Activated naive CD8-positive, alpha-beta T cell treated with anti-CD3 and anti-CD28 coated beads, Interleukin-2, amount 10 ng/mL, durations not matched to agents 7 days and 5 days (primary cell): Measurements from ENCODE around the gene GLCE. TPM values are rescaled to one million over a fixed set of nuclear protein-coding genes. Genes with fewer than 3 reads are reported as not detected.
A peak's percentile ranks its signal among the peaks of the same experiment; 100 is the strongest.

Experiments used
- ATAC-seq: fragments of 150-1000 bp; cut with Tn5 transposase; one replicate; pipeline ENCODE4 v1.10.0; 2021; ENCODE audit warnings: low read depth, moderate library complexity
- POLR2A ChIA-PET: fragments of 350-600 bp; sonication (Branson Sonifier 250); formaldehyde crosslinking; loops from one replicate; lab custom pipeline; 2021; ENCODE audit warnings: antibody characterized with exemption; lab: Charles Lee
- DNase-seq: peaks from one replicate; pipeline ENCODE4 v3.0.0; 2021
- H3K27ac Mint-ChIP-seq: one replicate; pipeline ENCODE4 v1.8.0; 2022; ENCODE audit warnings: mild to moderate bottlenecking, mixed read lengths
- H3K27me3 Mint-ChIP-seq: one replicate; pipeline ENCODE4 v1.8.0; 2022; ENCODE audit warnings: mild to moderate bottlenecking, moderate library complexity, mixed read lengths
- H3K36me3 Mint-ChIP-seq: one replicate; pipeline ENCODE4 v1.8.0; 2021; ENCODE audit warnings: mild to moderate bottlenecking, mixed read lengths
- H3K4me1 Mint-ChIP-seq: one replicate; pipeline ENCODE4 v1.8.0; 2021; ENCODE audit warnings: mixed read lengths
- H3K4me3 Mint-ChIP-seq: one replicate; pipeline ENCODE4 v1.8.0; 2022; ENCODE audit warnings: mild to moderate bottlenecking, moderate library complexity, mixed read lengths
- H3K9me3 Mint-ChIP-seq: one replicate; pipeline ENCODE4 v1.8.0; 2021; ENCODE audit warnings: mixed read lengths
- total RNA-seq, 2 experiments: library from RNA; stranded (reverse); gene quantifications; one replicate each; pipeline ENCODE4 v1.2.3, GENCODE V29; 2021

GLCE gene
- 1 to 10 TPM; 4.1 to 4.7 TPM for total RNA-seq

GRCh38 chr15:69160141-69160993, at the start of gene GLCE:
TSS of gene GLCE (plus strand) at chr15:69160635. CDS start at chr15:69255807, 95,172 bp downstream.
- Mint-ChIP-seq H3K4me1 (peaks cover 12% of the 10 kb centered on the region), H3K4me3 (peak within 1 kb of the TSS; percentile 95), H3K36me3 (no peaks in the 10 kb centered on the region), H3K27me3 (peaks cover 30% of the 10 kb centered on the region), H3K9me3 (no peaks in the 10 kb centered on the region), H3K27ac (peak within 1 kb of the TSS; percentile 72)
- ATAC-seq (peak; percentile 95), DNase-seq (peak; percentile 98)
- POLR2A ChIA-PET = interaction anchor here (0.7 to 1.4 kb wide), 8 partner anchors 34 to 938 kb away, joined by 3 to 5 read pairs (median 3); partner anchors contain the start of gene RPLP1

- POLR2A ChIA-PET = no interaction called here
- Mint-ChIP-seq H3K27ac (no peak overlapping the region), H3K4me1 (peaks cover 16% of the 10 kb centered on the region), H3K27me3 (peaks cover 50% of the 10 kb centered on the region), H3K36me3 (peaks cover 2% of the 10 kb centered on the region), H3K9me3 (peaks cover 1% of the 10 kb centered on the region), H3K4me3 (peak overlapping the region; percentile 10)
- ATAC-seq (no peak), DNase-seq (no peak)
These were observed 46.0 kb upstream of the GLCE start for GRCh38 chr15:69114331-69114928.

- POLR2A ChIA-PET = no interaction called here
These were observed 45.4 kb upstream of the GLCE start for GRCh38 chr15:69115031-69115430.

GRCh38 chr15:69116391-69116790, 44.0 kb upstream of the GLCE start:
- Mint-ChIP-seq H3K4me1 (peaks cover 16% of the 10 kb centered on the region), H3K4me3 (no peak overlapping the region), H3K36me3 (peaks cover 2% of the 10 kb centered on the region), H3K27ac (no peak overlapping the region), H3K27me3 (peaks cover 42% of the 10 kb centered on the region), H3K9me3 (peaks cover 1% of the 10 kb centered on the region)
- no peak for ATAC-seq
- no peak for DNase-seq
- POLR2A ChIA-PET = no interaction called here

More at GRCh38 chr15:69115031-69115430, 45.4 kb upstream of the GLCE start:
- Mint-ChIP-seq H3K27ac (no peak overlapping the region), H3K4me3 (no peak overlapping the region), H3K27me3 (peaks cover 50% of the 10 kb centered on the region), H3K4me1 (peaks cover 16% of the 10 kb centered on the region), H3K9me3 (peaks cover 1% of the 10 kb centered on the region), H3K36me3 (peaks cover 2% of the 10 kb centered on the region)
- DNase-seq (no peak), ATAC-seq (no peak)

- Mint-ChIP-seq H3K4me3 (no peak overlapping the region), H3K27ac (no peak overlapping the region), H3K27me3 (peaks cover 36% of the 10 kb centered on the region), H3K9me3 (no peaks in the 10 kb centered on the region), H3K4me1 (peaks cover 16% of the 10 kb centered on the region), H3K36me3 (no peaks in the 10 kb centered on the region)
- DNase-seq = no peak
- POLR2A ChIA-PET = no interaction called here
- no peak for ATAC-seq
These were observed 43.0 kb upstream of the GLCE start for GRCh38 chr15:69117431-69117871.

GRCh38 chr15:69118089-69118488, 42.3 kb upstream of the GLCE start:
- POLR2A ChIA-PET = no interaction called here
- H3K9me3 Mint-ChIP-seq = no peaks in the 10 kb centered on the region
- no peak overlapping the region for H3K4me3 Mint-ChIP-seq
- no peaks in the 10 kb centered on the region for H3K36me3 Mint-ChIP-seq
- H3K4me1 Mint-ChIP-seq = peaks cover 16% of the 10 kb centered on the region
- DNase-seq = no peak
- no peak for ATAC-seq
- H3K27ac Mint-ChIP-seq = no peak overlapping the region
- H3K27me3 Mint-ChIP-seq = peaks cover 36% of the 10 kb centered on the region

GRCh38 chr15:69119001-69119400, 41.4 kb upstream of the GLCE start:
- H3K27ac Mint-ChIP-seq = no peak overlapping the region
- peaks cover 29% of the 10 kb centered on the region for H3K27me3 Mint-ChIP-seq
- no peak overlapping the region for H3K4me3 Mint-ChIP-seq
- H3K4me1 Mint-ChIP-seq = peaks cover 8% of the 10 kb centered on the region
- no peaks in the 10 kb centered on the region for H3K9me3 Mint-ChIP-seq
- ATAC-seq (no peak), DNase-seq (no peak)
- POLR2A ChIA-PET = no interaction called here
- no peaks in the 10 kb centered on the region for H3K36me3 Mint-ChIP-seq

GRCh38 chr15:69119683-69120395, 40.6 kb upstream of the GLCE start:
- POLR2A ChIA-PET = no interaction called here
- Mint-ChIP-seq H3K36me3 (no peaks in the 10 kb centered on the region), H3K4me1 (no peaks in the 10 kb centered on the region), H3K9me3 (no peaks in the 10 kb centered on the region), H3K27me3 (peaks cover 23% of the 10 kb centered on the region), H3K27ac (no peak overlapping the region), H3K4me3 (no peak overlapping the region)
- no peak for ATAC-seq
- no peak for DNase-seq

- ATAC-seq (no peak), DNase-seq (no peak)
- H3K4me1 Mint-ChIP-seq = peaks cover 2% of the 10 kb centered on the region
- H3K9me3 Mint-ChIP-seq = no peaks in the 10 kb centered on the region
- no peak overlapping the region for H3K4me3 Mint-ChIP-seq
- peaks cover 19% of the 10 kb centered on the region for H3K27me3 Mint-ChIP-seq
- no peak overlapping the region for H3K27ac Mint-ChIP-seq
- H3K36me3 Mint-ChIP-seq = no peaks in the 10 kb centered on the region
- POLR2A ChIA-PET = no interaction called here
These were observed 39.7 kb upstream of the GLCE start for GRCh38 chr15:69120732-69121131.

GRCh38 chr15:69121198-69121828, 39.1 kb upstream of the GLCE start:
- Mint-ChIP-seq H3K4me3 (no peak overlapping the region), H3K27ac (no peak overlapping the region), H3K9me3 (no peaks in the 10 kb centered on the region), H3K36me3 (no peaks in the 10 kb centered on the region), H3K27me3 (peaks cover 13% of the 10 kb centered on the region), H3K4me1 (peaks cover 8% of the 10 kb centered on the region)
- POLR2A ChIA-PET = no interaction called here
- ATAC-seq (no peak), DNase-seq (no peak)

GRCh38 chr15:69125236-69125635, 35.2 kb upstream of the GLCE start:
- H3K27ac Mint-ChIP-seq = no peak overlapping the region
- no peaks in the 10 kb centered on the region for H3K36me3 Mint-ChIP-seq
- H3K9me3 Mint-ChIP-seq = no peaks in the 10 kb centered on the region
- no peaks in the 10 kb centered on the region for H3K27me3 Mint-ChIP-seq
- ATAC-seq = no peak
- H3K4me1 Mint-ChIP-seq = peaks cover 9% of the 10 kb centered on the region
- DNase-seq = no peak
- POLR2A ChIA-PET = no interaction called here
- no peak overlapping the region for H3K4me3 Mint-ChIP-seq

GRCh38 chr15:69126054-69126469, 34.4 kb upstream of the GLCE start:
- Mint-ChIP-seq H3K4me3 (peak overlapping the region; percentile 0), H3K36me3 (no peaks in the 10 kb centered on the region), H3K27me3 (no peaks in the 10 kb centered on the region), H3K4me1 (peaks cover 9% of the 10 kb centered on the region), H3K9me3 (no peaks in the 10 kb centered on the region), H3K27ac (peak overlapping the region; percentile 2)
- DNase-seq = no peak
- POLR2A ChIA-PET = interaction anchor here (1.3 kb wide), 1 partner anchor 35 kb away, joined by 3 read pairs; the partner anchor contains the start of gene GLCE
- no peak for ATAC-seq

GRCh38 chr15:69127306-69127705, 33.1 kb upstream of the GLCE start:
- peaks cover 9% of the 10 kb centered on the region for H3K4me1 Mint-ChIP-seq
- no peak overlapping the region for H3K4me3 Mint-ChIP-seq
- no peaks in the 10 kb centered on the region for H3K36me3 Mint-ChIP-seq
- no peaks in the 10 kb centered on the region for H3K27me3 Mint-ChIP-seq
- POLR2A ChIA-PET = interaction anchor here (0.6 kb wide), 2 partner anchors 68 to 515 kb away, joined by 3 to 5 read pairs; no protein-coding TSS in a partner anchor
- no peak for DNase-seq
- no peak for ATAC-seq
- H3K27ac Mint-ChIP-seq = no peak overlapping the region
- no peaks in the 10 kb centered on the region for H3K9me3 Mint-ChIP-seq
